GM19023 (cell line): ENCODE results near the gene MARCHF2.
"Not testable (repeated sequence)": the region's sequence is repeated elsewhere in the genome, so short reads cannot be mapped to it uniquely, and the experiment has no call there.

Experiments
- ATAC-seq: cut with Tn5 transposase; IDR thresholded peaks from one replicate; pipeline ENCODE4 v1.9.1; 2021; ENCODE audit warnings: mild to moderate bottlenecking, moderate library complexity; ENCODE audit not compliant: unreplicated experiment

MARCHF2 gene

GRCh38 chr19:8404391-8405151 lies 8.5 kb upstream of the MARCHF2 start:
- ATAC-seq = no peak

GRCh38 chr19:8410718-8411117 lies 2.4 kb upstream of the MARCHF2 start:
- not testable (repeated sequence) for ATAC-seq

GRCh38 chr19:8413629-8413995 lies 507 bp downstream of the MARCHF2 start:
- ATAC-seq = no peak

GRCh38 chr19:8416796-8417195 lies 3.7 kb downstream of the MARCHF2 start:
- no peak for ATAC-seq

GRCh38 chr19:8421484-8422461 lies 8.7 kb downstream of the MARCHF2 start:
- ATAC-seq = no peak

GRCh38 chr19:8423817-8424223 lies 10.7 kb downstream of the MARCHF2 start:
- no peak for ATAC-seq

GRCh38 chr19:8425331-8425730 lies 12.2 kb downstream of the MARCHF2 start:
- ATAC-seq = not testable (repeated sequence)

- no peak for ATAC-seq
These were observed 13.2 kb downstream of the MARCHF2 start for GRCh38 chr19:8426283-8426682.

- no peak for ATAC-seq
These were observed 15.9 kb downstream of the MARCHF2 start for GRCh38 chr19:8429044-8429443.

GRCh38 chr19:8429826-8430225 lies 16.7 kb downstream of the MARCHF2 start:
- ATAC-seq = no peak

GRCh38 chr19:8430650-8431049 lies 17.5 kb downstream of the MARCHF2 start:
- no peak for ATAC-seq

- ATAC-seq = no peak
These were observed 25.1 kb downstream of the MARCHF2 start for GRCh38 chr19:8438236-8438635.

GRCh38 chr19:8441725-8442544 lies 28.8 kb downstream of the MARCHF2 start:
- ATAC-seq = no peak

GRCh38 chr19:8444140-8444676 lies 31.1 kb downstream of the MARCHF2 start:
- not testable (repeated sequence) for ATAC-seq

- peak; percentile 83 for ATAC-seq
These were observed 31.8 kb downstream of the MARCHF2 start, which contains the start of gene HNRNPM for GRCh38 chr19:8444677-8445487. Gene HNRNPM, plus strand, starts transcription at chr19:8444975. Its CDS starts 24 bp downstream, at chr19:8444999.

GRCh38 chr19:8445488-8446001 lies 32.4 kb downstream of the MARCHF2 start:
- peak; percentile 29 for ATAC-seq

GRCh38 chr19:8446061-8446709 lies 33.1 kb downstream of the MARCHF2 start:
- no peak for ATAC-seq

GRCh38 chr19:8449830-8450229 lies 36.7 kb downstream of the MARCHF2 start:
- ATAC-seq = no peak

GRCh38 chr19:8451377-8451776 lies 38.3 kb downstream of the MARCHF2 start:
- ATAC-seq = no peak
